K562 (cell line): ENCODE results near the gene ROBO3.

Source experiments
- ARID3B ChIP-seq: fragments of 250-450 bp; sonication (Bioruptor Pico); IDR thresholded peaks from 2 replicates; pipeline ENCODE4 v1.4.0; 2020; ENCODE audit warnings: borderline replicate concordance
- ELF1 ChIP-seq: fragments of 200-800 bp; sonication (Bioruptor generic); IDR thresholded peaks from 2 replicates; pipeline ENCODE4 v1.6.1; 2016; ENCODE audit warnings: missing genetic modification characterization, missing compliant biosample characterization

- TF ChIP-seq ARID3B (CRISPR knock-in tag) (no peak), ELF1 (tag) (no peak)
Measured at GRCh38 chr11:124919898-124920297, 54.7 kb downstream of the ROBO3 start.
